ENCODE results near the gene MAG.

MAG gene, protein sequence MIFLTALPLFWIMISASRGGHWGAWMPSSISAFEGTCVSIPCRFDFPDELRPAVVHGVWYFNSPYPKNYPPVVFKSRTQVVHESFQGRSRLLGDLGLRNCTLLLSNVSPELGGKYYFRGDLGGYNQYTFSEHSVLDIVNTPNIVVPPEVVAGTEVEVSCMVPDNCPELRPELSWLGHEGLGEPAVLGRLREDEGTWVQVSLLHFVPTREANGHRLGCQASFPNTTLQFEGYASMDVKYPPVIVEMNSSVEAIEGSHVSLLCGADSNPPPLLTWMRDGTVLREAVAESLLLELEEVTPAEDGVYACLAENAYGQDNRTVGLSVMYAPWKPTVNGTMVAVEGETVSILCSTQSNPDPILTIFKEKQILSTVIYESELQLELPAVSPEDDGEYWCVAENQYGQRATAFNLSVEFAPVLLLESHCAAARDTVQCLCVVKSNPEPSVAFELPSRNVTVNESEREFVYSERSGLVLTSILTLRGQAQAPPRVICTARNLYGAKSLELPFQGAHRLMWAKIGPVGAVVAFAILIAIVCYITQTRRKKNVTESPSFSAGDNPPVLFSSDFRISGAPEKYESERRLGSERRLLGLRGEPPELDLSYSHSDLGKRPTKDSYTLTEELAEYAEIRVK

DNA sequence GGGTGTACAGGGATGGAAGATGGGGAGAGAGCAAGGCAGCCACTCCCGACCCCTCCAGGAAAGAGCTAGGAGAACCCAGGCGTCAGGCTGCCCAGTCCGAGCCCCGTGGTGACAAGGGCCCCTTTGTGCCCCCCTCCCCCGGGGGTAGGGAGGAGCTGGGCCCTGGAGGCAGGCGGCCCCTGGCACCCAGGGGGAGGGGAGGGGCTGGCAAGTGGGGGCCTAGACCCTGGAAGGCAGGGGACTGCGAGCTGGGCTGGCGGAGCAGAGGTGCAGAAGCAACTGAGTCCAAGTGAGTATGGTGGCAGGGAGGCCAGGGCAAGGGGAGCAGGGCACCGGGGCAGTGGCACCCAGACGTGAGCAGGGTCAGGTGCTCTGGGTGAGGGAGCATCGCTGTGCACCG is at the start of gene MAG:
Gene MAG (plus strand): TSS at position 246 of the 400 bp plus-strand sequence. CDS start 3,248 bp downstream, outside the sequence.
- DNase-seq (ENCODE audit: low read depth in 2 of 2) = no peak

DNA sequence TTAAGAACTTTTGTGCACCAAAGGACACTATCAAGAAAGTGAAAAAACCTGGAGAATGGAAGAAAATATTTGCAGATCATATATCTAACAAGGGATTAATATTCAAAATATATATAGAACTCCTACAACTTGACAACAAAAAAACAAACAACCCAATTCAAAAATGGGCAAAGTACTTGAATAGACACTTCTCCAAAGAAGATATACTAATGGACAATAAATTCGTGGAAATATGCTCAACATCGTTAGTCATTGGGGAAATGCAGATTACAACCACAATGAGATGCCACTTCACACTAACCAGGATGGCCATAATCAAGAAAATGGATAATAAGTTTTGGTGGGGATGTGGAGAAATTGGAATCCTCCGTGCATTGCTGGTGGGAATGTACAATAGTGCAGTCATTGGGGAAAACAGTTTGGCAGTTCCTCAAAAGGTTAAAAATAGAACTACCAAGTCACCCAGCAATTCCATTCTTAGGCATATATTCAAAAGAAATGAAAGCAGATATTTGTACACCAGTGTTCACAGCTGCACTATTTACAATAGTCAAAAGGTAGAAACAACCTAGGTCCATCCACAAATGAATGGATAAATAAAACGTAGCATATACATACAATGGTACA is 45.4 kb upstream of the MAG start:
- no peak for DNase-seq (ENCODE audit: low read depth in 2 of 2)

DNA sequence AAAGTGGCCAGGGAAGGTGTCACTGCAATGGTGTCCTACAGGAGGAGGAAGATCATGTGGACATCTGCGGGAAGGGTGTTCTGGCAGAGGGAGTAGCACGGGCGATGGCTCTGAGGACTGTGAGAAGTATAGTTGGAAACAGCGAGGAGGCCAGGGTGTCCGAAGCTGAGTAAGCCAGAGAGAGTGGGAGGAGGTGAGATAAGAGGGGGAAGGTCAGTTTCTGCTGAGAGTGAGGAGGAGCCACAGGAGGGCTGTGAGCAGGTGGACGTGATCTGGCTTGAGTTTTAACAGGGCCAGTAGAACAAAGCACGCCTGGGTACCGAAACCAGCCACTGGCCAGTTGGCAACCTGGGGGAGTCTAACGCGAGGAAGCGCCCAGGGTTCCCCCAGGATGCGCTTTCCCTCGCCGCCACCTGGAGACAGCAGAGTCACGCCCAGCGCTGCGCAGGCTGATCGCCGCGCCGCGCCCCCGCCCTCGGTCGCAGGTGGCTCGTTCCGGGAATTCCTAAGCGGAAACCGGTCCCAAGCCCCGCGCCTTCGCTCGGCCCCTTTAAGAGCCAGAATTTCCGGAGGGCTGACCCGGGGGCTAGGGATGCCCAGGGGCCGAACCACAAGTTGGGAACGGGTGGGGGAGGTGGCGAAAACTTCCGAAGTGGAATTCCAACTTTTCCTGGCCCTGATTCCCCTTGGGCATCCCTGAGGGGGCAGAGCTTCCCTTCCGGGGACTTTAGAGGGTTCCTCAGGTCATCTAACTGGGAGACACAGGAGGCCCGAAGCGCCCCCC is 44.2 kb upstream of the MAG start:
- DNase-seq (ENCODE audit: low read depth in 2 of 2) = peak in 1 of 2 donors; percentile 34

DNA sequence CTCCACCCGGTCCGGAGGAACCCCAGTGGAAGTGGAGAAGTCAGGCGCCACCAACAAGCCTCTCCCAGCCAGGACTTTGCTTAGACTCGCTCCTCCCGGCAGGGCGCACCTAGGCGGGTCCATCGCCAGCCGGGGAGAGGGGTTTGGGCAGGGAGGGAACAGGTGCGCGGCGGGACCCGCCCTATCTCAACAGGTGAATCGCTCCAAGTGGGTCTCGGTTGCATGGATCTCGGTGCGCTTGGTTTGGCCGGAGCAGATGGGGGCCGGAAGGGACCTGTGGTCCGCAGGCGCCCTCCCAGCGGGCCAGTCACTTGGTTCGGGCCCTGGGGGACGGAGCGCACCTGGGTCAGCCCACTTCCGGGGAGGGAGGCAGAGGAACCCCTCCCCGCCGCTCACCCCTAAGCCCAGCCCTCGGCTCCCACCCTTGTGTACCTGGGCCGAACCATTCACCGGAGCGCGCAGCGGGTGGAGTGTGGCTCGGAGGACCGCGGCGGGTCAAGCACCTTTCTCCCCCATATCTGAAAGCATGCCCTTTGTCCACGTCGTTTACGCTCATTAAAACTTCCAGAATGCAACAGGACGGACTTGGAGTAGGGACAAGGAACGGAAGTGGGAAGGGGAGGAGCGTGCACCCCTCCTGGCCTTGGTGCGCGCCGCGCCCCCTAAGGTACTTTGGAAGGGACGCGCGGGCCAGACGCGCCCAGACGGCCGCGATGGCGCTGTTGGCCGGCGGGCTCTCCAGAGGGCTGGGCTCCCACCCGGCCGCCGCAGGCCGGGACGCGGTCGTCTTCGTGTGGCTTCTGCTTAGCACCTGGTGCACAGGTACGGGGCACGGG is 43.4 kb upstream of the MAG start, which contains the start of gene LSR:
Gene LSR (plus strand): TSS at position 693 of the 836 bp plus-strand sequence. CDS start 21 bp downstream, at position 714.
- DNase-seq (ENCODE audit: low read depth in 2 of 2) = peak in 1 of 2 donors; percentile 67

DNA sequence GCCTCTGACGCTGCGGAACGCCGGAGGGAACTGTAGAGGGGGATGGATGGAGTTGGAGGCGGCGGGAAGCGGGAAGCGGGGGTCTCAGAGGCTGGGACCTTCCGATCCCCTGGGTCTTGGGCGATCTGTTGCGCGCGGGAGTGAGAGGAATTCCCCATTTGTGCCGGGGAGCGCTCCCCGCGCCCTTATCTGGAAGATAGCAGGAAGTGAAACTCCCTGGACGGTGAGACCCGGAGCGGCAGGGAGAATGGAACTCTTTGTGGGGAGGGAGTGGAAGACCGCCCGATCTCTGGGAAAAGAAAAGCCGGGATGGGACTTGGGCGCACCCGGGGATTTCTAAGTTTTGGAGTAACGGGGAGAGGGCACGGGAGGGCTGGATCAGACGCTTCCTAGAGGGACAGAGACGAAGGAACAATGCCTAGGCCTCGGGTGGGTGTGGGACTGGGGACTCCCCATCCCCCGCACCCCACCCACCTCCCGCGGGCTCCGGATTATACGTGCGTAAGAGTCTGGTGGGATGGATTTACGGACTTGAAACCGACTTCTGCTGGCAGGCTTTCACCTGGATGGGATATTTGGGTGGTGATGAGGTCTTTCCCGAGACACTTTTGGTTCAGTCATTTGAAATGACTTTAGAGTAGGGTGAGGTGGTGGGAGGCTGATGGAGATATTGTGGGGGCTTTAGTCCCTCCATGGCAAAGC is 42.7 kb upstream of the MAG start:
- no peak for DNase-seq (ENCODE audit: low read depth in 2 of 2)

DNA sequence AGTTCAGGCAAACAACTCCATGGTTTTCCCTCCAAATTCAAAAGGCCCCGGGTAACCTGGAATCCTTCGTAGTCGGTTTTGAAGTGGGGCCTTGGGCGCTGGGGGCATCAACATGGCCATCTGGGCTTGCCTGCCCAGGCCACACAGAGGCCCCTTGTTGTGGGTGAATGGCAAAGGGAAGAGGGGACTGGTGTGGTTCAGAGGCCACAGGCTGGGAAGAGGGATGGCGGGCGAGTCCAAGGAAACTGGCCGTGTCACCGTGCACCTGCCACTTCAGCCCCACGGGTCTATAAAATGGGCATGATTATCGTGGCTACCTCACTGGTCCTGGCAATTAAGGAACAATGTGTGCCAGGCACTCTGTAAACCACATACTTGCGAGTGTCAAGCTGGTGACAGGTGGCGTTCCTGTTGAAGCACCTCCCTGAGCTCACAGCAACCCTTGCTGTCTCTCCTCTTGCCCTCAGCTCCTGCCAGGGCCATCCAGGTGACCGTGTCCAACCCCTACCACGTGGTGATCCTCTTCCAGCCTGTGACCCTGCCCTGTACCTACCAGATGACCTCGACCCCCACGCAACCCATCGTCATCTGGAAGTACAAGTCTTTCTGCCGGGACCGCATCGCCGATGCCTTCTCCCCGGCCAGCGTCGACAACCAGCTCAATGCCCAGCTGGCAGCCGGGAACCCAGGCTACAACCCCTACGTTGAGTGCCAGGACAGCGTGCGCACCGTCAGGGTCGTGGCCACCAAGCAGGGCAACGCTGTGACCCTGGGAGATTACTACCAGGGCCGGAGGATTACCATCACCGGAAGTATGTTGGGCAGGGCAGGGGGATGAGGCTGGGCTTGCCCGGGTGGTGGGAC is 41.9 kb upstream of the MAG start:
- DNase-seq (ENCODE audit: low read depth in 2 of 2) = no peak

DNA sequence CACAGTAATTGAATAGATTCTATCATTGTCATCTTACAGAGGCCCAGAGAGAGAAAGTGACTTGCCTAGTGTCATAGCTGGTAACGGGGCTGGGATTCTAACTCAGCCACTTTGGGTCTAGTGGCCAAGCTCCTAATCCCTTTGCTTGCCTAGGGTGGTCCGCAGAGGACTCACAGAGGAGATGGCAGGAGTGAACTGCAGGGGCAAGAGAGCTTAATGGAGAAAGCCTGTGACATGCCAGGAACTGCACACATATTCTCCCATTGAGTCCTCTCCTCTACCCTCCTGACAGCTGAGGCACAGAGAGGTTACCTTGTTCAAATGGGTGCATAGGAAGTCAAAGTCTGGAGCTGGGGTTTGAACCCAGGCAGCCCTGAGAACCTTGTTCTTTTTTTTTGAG is 40.5 kb upstream of the MAG start:
- no peak for DNase-seq (ENCODE audit: low read depth in 2 of 2)

DNA sequence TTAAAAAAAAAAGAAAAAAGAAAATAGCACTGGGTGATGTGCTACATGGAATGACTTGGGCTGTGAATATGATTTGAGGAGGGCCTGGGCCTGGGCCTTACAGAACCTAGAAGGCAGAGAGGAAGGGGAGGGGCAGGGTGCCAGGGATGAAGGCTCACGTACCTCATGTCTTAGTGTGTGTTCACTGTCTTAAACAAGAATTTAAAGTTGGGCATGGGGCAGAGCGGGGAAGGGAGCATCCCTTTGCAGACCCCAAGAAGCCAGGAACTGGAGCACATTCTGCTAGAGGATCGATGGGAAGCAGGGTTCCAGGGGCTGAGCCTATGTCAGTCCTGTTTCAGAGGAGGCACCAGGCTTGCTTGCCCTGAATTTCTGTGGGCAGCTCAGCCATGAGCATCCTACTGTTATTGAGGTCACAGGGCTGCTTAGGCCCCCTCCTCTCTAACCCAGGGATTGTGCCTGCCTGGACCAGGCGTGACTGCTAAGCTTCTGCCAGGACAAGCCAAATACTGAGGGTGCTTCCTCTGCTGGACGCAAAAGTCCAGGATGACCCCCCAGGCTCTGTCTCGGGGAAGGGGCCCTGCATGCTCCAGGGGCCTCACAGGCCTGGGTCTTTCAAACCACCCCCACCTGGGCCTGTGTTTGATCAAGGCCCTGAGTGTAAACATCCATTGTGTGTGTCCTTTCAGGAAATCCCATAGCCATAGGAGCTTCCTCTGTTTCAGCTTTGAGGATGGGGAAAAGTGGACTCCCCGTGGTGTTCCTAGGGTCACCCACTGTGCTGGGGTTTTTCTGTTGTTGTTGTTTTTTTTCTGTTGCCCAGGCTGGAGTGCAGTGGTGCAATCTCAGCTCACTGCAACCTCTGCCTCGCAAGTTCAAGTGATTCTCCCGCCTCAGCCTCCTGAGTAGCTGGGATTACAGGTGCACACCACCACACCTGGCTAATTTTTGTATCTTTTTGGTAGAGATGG is 38.4 kb upstream of the MAG start:
- DNase-seq (ENCODE audit: low read depth in 2 of 2) = no peak

DNA sequence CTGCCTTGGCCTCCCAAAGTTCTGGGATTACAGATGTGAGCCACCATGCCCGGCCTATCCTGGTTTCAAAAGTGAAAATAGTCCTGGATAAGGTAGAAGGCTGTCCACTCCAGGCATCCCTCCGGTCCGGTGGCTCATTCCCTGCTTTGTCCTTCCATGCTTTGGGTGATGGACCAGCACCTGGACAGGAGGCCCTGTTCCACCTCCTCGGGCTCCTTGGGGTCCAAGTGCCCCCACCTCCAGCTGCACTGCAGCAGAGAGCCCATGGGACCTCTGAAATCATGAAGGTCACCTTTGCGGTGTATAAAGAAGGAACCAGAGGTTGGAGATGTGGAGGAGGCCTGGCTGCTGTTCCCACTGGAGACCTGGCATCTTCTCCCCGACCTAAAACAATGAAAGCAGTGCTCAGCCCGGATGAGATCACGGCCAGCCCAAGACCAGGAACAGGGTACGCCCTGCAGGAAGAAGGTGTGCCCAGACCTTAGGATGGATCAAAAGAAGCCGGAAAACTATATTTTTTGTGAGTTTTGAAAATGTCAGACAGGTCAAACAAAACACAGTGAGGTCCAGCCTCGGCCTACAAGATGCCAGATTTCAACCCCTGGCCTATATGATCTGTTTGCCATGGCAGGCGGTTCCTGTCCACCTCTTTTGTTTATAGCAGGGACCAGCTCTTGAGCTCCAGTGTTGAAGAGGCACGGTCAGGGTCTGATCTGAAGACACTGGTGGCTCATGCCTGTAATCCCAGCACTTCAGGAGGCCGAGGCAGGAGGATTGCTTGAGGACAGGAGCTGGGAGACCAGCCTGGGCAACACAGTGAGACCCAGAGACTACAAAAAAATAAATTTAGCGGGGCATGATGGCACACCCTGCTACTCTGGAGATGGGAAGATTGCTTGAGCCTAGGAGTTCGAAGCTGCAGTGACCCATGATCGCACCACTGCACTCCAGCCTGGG is 37.3 kb upstream of the MAG start:
- no peak for DNase-seq (ENCODE audit: low read depth in 2 of 2)

DNA sequence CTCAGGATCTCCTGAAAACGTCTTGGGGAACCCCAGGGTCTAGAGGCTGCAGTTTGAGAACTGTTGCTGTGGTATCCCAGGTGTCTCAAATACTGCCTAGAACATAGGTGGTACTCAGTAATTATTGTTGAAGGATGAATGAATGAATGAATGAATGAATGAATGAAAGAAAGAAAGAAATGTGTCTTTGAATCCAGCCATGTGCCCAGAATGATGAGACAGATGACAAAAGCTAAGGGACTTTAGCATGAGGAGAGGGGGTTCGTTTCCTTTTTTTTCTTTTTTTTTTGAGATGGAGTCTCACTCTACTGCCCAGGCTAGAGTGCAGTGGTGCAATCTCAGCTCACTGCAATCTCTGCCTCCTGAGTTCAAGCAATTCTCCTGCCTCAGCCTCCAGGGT is 35.4 kb upstream of the MAG start:
- no peak for DNase-seq (ENCODE audit: low read depth in 2 of 2)

DNA sequence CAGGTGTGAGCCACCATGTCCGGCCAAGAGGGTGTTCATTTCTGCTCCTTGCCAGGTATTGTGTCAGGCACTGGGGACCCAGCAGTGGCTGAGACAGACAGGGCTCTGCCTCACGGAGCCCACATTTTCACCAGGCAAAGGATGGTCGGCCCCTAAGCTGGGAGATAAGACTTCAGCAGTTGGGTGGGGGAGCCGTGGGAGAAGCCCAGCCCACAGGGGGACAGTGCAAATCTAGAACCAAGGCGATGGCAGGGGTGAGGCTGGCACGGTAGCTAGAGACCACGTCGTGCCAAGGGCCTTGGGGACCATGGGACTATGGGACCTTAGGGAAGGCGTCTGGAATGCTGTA is 34.9 kb upstream of the MAG start:
- no peak for DNase-seq (ENCODE audit: low read depth in 2 of 2)

DNA sequence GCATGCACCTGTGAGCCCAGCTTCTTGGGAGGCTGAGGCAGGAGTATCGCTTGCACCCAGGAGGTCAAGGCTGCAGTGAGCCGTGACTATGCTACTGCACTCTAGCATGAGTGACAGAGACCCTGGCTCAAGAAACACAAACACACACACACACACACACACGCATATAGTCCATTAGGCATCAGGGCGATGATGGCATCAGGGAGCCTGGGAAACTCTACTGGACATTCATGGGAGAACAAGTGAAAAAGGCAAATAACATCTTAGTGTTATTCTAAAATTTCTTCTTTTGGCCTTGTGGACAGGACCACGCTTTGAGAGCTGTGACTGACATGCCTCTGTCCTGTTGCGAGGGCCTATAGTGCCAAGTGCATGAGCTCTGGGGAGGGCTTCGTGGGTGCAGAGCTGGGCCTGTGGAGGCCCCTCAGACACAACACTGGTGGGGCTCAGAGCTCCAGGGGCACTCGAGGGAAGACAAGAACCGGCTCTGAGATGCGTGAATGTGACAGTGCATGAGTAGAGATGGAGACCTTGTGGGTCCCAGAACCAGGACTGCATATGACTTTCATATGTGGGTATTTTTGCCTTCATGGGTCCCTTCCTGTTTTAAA is 31.2 kb upstream of the MAG start:
- DNase-seq (ENCODE audit: low read depth in 2 of 2) = no peak

DNA sequence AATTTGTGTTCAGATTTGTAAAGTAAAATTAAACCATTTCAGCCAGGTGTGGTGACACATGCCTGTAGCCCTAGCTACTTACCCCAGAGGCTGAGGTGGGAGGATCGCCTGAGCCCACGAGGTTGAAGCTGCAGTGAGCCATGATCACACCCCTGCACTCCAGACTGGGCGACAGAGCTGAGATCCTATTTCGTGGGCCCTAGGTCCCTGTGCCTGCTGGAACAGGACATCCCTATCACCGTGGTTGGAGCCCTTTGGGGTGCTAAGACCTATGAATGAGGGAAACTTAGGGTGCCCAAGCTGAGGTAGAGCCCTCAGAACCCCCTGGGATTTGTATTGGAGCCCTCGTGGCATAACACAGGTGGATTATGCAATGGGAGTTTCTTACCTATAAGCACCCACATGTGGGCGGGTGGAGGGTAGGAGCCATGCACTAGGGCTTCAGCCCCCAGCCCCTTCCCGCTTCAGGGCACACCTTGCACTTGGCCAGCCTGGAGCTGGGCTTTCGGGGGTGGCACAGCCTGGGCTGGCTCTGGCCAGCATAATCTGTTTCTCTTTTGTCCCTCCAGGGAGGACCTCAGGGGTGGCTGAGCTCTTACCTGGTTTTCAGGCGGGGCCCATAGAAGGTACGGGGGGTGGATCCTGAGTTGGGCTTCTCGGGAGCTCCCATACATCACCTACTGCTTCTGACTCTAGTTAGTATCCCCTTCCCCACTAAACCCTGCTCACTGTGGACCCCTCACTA is 30.4 kb upstream of the MAG start:
- DNase-seq (ENCODE audit: low read depth in 2 of 2) = no peak

DNA sequence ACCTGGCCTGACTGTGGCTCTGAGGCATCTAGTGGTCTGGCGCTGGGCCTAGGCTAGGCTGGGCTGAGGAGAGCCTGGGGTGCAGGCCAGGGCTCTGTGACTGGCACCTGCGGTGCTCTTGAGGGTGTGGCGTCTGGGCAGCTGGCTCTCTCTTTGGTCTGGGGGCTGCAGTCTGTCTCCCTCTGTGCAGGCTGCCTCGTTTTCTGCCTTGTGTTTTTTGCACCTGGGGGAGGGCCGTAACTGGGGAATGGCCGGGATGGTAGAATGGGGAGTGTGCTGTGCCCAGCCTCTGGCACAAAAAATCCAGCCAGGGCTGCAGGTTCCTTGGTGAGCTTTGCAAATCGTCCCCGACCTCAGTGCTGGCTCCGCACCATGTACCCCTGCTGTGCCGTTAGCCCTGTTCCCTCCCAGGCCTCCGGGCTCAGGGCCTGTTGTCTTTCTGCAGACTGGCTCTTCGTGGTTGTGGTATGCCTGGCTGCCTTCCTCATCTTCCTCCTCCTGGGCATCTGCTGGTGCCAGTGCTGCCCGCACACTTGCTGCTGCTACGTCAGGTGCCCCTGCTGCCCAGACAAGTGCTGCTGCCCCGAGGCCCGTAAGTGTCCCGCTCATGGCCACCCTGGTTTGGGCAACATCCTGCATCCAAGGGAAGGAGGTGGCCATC is 29.7 kb upstream of the MAG start:
- DNase-seq (ENCODE audit: low read depth in 2 of 2) = no peak

DNA sequence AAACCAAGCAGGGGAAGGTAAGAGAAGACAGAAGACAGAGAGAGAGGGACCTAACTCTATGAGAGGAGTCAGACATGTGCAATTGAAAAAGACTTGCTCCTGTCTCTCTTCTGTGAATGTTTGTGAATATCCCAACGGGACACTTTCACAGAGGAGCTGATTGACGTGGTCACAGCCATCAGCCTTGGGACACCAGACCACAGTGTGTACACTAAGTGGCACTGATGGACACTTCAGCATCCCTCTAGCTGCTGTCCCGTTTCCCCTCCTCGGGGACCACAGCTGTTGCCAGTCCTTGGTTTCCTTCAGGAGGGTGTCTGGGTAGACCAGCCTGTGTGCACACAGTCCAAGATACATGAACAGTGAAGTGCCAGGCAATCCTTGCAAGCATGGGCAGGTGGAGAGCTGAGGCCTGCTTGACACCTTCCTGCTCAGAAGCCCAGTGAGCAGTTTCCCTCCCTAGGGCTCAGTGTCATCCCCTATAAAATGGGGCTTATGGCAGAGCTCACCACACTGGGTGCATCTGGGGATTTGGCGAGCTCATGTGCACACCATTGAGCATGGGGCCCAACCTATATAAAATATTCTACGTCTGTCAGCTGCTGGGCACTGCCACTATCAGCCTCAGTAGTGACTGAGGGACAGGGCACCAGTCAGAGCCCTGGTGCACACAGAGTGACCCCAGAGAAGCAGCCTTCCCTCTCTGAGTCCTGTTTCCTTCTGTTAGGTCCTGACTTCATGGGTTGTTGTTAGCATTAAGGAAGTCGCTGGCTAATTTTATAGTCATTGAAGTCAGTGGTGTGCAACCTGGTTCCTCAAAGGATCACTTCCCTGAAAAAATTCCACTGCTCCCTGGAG is 27.5 kb upstream of the MAG start:
- DNase-seq (ENCODE audit: low read depth in 2 of 2) = no peak
